Skin epidermis (tissue), 12 donors: ENCODE measurements around the gene CPLANE1.
A peak's percentile ranks its signal among the peaks of the same experiment; 100 is the strongest.
"Not testable (repeated sequence)": the region's sequence is repeated elsewhere in the genome, so short reads cannot be mapped to it uniquely, and the experiment has no call there.

Experiments used
- H3K27ac ChIP-seq, 21 experiments: fragments of 200-600 bp; sonication (generic) in 11 of 21; one replicate each; pipeline ENCODE4 v1.5.0; 2020; ENCODE audit warnings: mild to moderate bottlenecking in 3 of 21, inconsistent platforms in 2 of 21, moderate library complexity in 2 of 21
- H3K4me3 ChIP-seq, 7 experiments: fragments of 200-600 bp; sonication (generic) in 2 of 7; one replicate each; pipeline ENCODE4 v1.5.0; 2020; ENCODE audit warnings: inconsistent platforms in 2 of 7, mild to moderate bottlenecking in 2 of 7, moderate library complexity in 1 of 7

Gene CPLANE1

DNA sequence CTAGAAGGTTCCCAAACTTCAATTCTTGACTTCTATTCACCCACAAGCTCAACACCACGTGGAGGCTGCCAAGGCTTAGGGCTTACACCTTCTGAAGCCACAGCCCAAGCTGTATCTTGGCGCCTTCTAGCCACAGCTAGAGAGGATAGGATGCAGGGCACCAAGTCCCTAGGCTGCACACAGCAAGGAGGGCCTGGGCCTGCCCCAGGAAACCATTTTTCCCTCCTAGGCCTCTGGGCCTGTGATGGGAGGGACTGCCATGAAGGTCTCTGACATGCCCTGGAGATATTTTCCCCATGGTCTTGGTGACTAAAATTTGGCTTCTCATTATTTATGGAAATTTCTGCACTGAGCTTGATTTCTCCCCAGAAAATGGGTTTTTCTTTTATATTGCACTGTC lies 112.5 kb downstream of the CPLANE1 start:
- Histone ChIP-seq H3K27ac (no peak overlapping the region), H3K4me3 (no peak overlapping the region)

DNA sequence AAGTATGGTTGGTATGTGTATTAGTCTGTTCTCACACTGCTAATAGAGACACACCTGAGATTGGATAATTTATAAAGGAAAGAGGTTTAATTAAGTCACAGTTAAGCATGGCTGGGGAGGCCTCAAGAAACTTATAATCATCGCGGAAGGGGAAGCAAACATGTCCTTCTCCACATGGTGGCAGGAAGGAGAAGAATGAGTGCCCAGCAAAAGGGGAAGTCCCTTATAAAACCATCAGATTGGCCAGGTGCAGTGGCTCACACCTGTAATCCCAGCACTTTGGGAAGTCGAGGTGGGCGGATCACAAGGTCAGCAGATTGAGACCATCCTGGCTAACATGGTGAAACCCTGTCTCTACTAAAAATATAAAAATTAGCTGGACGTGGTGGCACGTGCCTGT lies 113.9 kb downstream of the CPLANE1 start:
- H3K4me3 ChIP-seq, H3K27ac ChIP-seq: not testable (repeated sequence)

DNA sequence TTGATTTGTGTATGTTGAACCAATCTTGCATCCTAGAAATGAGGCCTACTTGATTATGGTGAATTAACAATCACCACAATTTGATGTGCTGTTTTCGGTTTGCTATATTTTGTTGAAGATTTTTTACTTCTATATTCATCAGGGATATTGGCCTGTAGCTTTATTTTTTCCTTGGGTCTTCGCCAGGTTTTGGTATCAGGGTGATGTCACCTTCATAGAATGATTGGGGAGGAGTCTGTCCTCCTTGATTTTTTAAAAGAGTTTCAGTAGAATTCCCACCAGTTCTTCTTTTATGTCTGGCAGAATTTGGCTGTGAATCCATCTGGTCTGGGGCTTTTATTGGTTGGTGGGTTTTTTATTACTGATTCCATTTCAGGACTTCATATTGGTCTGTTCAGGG lies 115.2 kb downstream of the CPLANE1 start:
- H3K27ac ChIP-seq: no peak overlapping the region
- H3K4me3 ChIP-seq: no peak overlapping the region

DNA sequence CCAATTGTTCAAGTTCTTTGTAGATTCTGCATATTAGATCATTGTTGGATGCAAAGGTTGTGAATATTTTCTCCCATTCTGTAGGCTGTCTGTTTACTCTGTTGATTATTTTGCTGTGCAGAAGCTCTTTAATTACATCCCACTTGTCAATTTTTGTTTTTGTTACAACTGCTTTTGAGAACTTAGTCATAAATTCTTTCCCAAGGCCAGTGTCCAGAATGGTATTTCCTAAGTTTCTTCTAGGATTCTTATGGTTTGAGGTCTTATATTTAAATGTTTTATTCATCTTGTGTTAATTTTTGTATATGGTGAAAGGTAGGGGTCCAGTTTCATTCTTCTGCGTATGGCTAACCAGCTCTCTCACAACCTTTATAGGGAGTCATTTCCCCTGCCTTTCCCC lies 116.5 kb downstream of the CPLANE1 start:
- no peak overlapping the region for H3K4me3 ChIP-seq
- H3K27ac ChIP-seq: no peak overlapping the region

DNA sequence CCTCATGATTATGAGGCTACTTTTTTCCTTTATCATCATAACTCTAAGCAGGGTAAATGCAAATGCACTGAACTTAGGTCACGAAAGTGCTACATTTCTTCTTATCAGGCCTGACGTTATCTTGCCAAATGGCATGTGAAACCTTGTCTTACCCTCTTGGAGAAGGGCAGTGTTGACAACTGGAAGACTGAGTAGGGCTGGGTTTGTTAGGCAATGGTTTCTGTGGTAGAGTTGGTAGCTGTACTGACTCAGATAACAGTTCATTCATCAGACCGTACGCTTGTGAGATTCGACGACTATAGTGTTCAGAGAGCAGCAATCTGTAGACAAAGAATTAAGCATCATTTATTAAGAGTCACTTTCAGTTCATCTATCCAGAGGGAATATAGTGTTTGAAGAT lies 127.7 kb downstream of the CPLANE1 start:
- H3K4me3 ChIP-seq: no peak overlapping the region

DNA sequence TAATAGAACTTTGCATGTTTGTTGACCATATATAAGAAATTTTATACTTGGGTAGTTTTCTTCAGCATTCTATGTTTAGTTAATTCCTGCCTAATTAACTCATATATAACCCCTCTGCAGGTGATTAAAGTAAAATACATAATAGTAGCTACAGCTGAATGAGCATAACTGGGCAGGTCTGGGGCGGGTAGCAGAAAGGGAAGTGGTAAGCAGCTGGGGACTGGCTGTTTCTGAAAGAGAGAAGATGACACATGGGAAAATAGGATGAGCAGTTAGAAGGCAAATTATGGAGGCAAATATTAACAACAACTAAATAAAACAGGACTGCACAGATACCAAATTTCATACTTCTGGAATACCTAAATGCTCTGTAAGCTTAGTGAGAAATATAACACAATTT lies 128.1 kb downstream of the CPLANE1 start:
- Histone ChIP-seq H3K27ac (no peak overlapping the region), H3K4me3 (no peak overlapping the region)

More for the DNA sequence above, 127.7 kb downstream of the CPLANE1 start:
- H3K27ac ChIP-seq: no peak overlapping the region

DNA sequence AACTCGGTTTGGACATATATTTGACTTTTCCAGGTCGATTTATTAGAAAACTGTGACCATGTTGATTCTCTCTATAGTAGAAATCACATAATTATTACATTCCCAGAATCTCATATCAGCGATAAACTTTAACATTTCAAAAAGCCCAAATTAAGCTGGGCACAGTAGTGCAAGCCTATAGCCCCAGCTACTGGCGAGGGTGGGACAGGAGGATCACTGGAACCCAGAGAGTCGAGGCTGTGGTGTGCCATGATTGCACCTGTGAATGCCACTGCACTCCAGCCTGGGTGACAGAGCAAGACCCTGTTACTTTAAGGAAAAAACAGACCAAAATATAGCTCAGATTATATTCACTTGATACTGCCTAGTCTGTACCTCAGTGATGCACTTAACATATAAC lies 128.9 kb downstream of the CPLANE1 start:
- no peak overlapping the region for H3K27ac ChIP-seq

DNA sequence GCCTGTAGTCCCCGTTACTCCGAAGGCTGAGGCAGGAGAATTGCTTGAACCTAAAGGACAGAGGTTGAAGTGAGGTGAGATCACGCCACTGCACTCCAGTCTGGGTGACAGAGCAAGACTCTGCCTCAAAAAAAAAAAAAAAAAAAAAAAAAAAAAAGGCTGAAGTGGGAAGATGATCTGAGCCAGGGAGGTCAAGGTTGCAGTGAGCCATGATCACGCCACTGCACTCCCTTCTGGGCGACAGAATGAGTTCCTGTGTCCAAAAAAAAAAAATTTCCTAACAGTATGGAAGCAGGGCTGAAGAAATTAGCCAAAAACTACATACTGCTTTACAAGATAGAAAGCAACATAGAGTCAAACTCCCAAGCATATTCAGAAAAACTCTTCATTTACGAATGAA lies 132.8 kb downstream of the CPLANE1 start:
- H3K27ac ChIP-seq: no peak overlapping the region
- H3K4me3 ChIP-seq: no peak overlapping the region

More for the DNA sequence above, 128.9 kb downstream of the CPLANE1 start:
- no peak overlapping the region for H3K4me3 ChIP-seq

DNA sequence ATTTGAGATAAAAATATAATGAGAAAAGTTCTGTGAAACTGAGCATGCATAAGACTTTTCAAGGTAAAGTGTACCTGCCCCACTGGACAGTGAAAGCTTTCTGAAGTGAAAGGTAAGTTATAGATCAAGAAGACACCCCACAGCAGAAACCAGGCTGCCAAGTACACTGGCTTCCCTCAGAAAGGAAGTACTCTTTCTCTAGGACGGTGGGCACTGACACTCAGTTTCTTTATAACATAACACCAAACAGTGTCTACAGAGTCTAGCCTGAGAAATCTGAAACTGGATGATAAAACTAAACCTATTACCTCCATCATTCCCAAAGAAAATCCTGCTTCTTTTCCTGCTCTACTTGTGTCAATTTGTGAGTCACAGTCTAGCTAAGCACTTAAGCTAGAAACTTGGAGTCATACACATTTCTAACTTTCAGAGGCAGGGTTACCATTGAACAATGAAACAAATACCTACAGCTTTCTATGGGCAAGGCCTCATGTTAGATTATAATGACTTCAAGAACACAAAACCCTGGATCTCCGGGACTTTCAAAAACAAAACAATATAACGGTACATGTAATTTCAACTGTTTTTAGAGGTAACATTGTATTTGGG lies 136.7 kb downstream of the CPLANE1 start:
- H3K27ac ChIP-seq: no peak overlapping the region

DNA sequence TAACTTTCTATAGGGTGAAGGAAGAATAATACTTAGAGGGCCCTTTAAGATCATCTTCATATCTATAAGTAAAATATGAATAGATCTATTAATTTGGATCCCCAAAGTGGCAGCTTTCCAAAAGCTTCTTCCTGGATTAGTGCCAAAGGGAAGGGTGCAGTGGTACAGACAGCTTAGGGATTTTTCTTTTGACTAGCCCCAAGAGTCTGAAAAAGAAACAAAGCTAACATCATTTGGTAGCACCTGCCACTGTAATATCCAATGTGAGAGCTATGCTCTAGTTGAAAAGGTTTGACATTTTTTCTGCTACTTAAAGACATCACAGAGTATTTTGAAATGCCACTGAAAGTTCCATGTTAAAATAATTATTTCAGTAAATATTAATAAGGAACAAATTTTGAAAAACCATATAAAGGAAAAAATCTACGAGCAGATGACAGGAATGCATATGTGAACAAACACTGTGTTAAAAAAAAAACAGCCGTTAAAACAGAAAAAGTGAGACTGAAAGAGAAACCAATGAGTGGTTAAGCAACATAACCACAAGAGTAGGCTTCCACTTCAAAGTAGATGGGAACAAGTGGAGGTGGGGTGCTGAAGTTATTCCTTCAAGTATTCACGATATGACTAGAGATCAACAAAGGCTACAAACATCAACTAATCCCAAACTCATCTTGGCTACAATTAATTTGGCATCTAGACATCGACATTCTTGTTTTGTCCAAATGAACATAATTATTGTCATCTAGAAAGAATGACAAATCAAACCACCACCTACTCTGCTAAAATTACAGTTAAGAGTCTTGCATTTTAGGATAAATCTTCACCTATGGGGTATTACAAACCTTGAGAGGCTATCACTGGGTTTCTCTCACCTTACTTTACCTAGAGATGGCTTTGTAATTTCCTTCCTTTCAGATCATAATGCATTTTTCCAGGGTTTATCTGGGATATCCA lies 137.5 kb downstream of the CPLANE1 start:
- peak overlapping the region in 1 of 21 experiments; percentile 48 for H3K27ac ChIP-seq
- H3K4me3 ChIP-seq: no peak overlapping the region

More for the DNA sequence above, 136.7 kb downstream of the CPLANE1 start:
- no peak overlapping the region for H3K4me3 ChIP-seq

DNA sequence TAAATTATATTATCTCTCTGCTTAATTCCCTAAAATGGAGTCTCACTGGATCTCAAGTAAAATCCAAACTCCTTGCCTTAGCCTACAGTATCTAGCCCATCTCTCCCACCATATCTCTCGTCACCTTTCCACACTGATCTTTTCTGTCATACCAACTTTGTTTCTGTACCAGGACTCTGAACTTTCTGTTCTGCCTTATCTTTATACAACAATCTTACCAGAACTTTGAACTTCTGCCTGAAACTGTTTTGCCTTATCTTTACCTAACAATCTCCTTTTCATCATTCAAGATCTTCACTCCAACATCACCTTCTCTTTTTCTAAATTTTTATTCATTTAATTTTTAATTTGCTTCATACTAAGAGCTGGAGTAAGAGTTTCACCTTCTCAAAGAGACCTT lies 139.0 kb downstream of the CPLANE1 start:
- no peak overlapping the region for H3K4me3 ChIP-seq
- H3K27ac ChIP-seq: no peak overlapping the region

DNA sequence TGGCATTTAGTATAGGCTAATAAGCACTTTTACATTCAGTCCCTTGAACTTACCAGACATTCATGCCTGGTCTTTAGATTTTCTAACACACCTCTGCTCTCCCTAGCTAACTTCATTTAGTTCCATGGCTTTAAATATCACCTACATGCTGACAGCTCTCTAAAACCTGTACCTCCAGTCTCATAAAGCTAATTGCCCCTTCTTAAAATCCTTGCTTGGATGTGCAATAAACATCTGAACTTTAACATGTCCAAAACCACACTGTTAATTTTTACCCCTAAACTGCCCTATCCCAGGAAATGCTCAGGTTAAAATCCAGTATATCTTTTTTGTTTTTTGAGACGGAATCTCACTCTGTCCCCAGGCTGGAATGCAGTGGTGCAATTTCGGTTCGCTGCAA lies 139.8 kb downstream of the CPLANE1 start:
- Histone ChIP-seq H3K4me3 (no peak overlapping the region), H3K27ac (no peak overlapping the region)

DNA sequence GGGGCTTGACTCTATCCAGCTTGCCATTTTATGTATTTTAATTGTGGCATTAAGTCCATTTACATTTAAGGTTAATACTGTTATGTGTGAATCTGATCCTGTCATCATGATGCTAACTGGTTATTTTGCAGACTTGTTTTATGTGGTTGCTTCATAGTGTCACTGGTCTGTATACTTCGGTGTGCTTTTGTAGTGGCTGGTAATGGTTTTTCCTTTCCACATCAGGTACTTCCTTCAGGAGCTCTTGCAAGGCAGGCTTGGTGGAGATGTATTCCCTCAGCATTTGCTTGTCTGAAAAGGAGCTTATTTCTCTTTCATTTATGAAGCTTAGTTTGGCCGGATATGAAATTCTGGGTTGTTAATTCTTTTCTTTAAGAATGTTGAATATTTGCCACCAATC lies 145.9 kb downstream of the CPLANE1 start:
- no peak overlapping the region for H3K27ac ChIP-seq
- no peak overlapping the region for H3K4me3 ChIP-seq

DNA sequence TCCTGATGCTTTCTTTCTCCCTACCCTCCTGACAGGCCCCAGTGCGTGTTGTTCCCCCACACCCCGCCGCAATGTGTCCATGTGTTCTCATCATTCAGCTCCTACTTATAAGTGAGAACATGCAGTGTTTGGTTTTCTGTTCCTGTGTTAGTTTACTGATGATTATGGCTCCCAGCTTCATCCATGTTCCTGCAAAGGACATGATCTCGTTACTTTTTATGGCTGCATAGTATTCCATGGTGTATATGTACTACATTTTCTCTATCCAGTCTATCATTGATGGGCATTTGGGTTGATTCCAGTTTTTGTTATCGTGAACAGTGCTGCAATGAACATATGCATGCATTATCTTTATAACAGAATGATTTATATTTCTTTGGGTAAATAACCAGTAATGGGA lies 149.9 kb downstream of the CPLANE1 start:
- H3K4me3 ChIP-seq, H3K27ac ChIP-seq: not testable (repeated sequence)

DNA sequence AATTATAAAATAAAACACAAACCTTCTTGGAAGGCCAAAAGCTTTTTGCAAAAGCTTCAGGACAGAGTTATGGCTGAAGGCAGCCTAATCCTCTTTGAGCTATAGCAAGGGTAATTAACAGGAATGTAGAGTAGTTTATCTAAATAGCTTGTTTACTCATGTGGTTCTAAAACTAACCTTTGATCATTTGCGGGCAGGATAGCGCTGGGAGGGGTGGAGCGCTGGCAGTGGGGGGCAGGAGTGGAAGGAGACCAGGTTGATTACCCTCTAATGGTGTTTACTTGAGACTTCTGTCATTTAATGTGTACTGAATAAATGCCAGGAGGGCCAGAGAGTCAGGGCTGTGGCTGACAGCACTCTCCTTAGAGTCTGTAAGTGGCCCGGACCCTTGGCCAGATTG lies 155.4 kb downstream of the CPLANE1 start:
- H3K4me3 ChIP-seq, H3K27ac ChIP-seq: not testable (repeated sequence)

DNA sequence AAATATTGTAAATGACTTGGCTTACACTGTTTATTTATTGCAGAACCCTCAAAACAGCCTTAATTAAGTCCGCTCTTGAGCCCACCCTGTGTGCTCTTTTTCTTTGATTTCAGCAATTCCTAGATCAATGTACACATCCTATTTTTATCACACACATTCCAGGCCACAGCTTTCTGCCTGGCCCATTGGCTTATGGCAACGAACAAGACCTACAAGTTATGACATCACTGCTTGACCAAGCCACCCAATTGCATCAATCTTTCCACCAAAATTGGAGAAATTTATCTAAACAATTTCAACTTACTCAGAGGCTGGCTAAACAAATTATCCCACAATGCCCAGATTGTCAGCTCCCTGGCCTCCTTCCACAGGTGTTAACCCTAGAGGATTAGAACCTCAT lies 158.4 kb downstream of the CPLANE1 start:
- Histone ChIP-seq H3K4me3 (no peak overlapping the region), H3K27ac (no peak overlapping the region)

DNA sequence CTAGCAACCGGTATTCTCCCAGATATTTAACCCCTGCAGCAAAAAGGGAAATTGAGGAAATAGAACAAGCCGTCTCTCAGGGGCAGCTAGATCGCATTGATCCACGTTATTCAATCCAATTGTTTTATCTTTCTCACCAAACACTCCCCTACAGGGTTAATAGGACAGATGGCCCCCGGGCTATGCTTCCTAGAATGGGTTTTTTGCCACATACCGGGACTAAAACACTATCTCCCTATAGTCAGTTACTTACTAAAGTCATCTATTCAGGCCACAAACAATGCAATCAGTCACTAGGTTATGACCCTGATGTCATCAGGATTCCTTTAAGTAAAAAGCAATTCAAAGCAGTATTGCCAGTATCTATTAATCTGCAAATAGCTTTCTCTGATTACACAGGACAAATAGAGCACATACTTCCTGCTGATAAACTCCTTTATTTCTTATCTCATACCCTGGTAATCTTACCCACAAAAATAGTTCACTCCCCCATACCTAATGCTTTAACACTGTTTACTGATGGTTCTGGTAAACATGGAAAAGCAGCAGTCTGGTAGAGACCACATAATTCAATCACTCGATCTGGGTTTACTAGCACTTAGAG lies 159.0 kb downstream of the CPLANE1 start:
- H3K27ac ChIP-seq: no peak overlapping the region
- no peak overlapping the region for H3K4me3 ChIP-seq

DNA sequence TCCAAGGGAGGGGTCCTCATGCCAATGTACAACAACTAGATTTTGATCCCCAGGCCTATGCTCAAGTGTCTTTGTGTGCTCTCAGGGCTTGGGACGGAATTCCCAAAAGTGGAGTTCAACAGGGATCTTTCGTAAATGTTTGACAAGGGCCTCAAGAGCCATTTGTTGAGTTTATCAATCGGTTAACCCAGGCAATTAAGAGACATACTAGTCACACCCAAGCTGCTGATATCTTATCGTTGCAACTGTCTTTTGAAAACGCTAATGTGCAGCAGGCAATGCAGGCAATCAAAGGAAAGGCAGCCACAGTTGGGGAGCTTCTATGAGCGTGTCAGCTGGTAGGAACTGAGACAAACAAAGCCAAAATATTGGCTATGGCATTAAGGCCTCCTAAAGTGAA lies 161.2 kb downstream of the CPLANE1 start:
- no peak overlapping the region for H3K27ac ChIP-seq
- no peak overlapping the region for H3K4me3 ChIP-seq

DNA sequence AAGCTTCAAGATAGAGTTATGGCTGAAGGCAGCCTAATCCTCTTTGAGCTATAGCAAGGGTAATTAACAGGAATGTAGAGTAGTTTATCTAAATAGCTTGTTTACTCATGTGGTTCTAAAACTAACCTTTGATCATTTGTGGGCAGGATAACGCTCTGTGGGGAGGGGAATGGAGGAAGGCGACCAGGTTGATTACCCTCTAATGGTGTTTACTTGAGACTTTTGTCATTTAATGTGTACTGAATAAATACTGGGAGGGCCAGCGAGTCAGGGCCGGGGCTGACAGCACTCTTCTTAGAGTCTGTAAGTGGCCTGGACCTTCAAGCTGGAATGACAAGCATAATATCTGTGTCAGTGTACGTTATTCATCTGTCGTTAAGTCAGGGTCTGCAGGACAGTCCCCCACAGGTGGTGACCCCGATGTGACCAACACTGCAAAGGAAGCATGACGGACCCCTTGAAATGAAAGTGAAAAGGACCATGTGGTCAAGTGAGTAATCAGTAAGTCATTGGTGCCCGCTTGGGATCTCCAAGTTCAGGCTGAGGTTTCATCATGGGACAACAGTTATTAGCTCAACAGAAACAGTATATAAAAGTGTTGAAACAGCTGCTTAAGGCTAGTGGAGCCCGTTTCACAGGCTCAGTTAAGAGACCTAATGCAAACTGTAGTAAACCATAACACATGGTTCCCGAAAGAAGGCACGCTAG lies 162.6 kb downstream of the CPLANE1 start:
- no peak overlapping the region for H3K27ac ChIP-seq
- H3K4me3 ChIP-seq: no peak overlapping the region

DNA sequence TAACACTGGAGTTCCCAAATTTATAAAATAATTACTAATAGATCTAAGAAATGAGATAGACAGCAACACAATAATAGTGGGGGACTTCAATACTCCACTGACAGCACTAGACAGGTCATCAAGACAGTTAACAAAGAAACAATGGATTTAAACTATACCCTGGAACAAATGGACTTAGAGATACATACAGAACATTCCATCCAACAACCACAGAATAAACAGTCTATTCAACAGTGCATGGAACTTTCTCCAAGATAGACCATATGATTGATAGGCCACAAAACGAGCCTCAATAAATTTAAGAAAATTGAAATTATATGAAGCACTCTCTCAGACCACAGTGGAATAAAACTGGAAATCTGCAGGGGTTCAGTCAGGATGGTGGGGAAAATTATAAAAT lies 163.2 kb downstream of the CPLANE1 start:
- H3K27ac ChIP-seq, H3K4me3 ChIP-seq: not testable (repeated sequence)
